H1 (cell line): Measurements from ENCODE around the gene SGPP2. TPM values are rescaled to one million over a fixed set of nuclear protein-coding genes. Genes with fewer than 3 reads are reported as not detected.

Source experiments
- CTCF ChIA-PET: fragments of 300-600 bp; sonication (Branson Sonifier 250); formaldehyde crosslinking; loops from one replicate; lab custom pipeline; 2021; ENCODE audit not compliant: partially characterized antibody; lab: Charles Lee
- POLR2A ChIA-PET: fragments of 300-600 bp; sonication (Branson Sonifier 250); formaldehyde crosslinking; loops from one replicate; lab custom pipeline; 2021; ENCODE audit warnings: inconsistent platforms; ENCODE audit not compliant: partially characterized antibody; lab: Charles Lee
- DNase-seq, 2 experiments: peaks; one replicate each; pipeline versions ENCODE4 v3.0.0 to v3.0.0-alpha.2; 2010 to 2022; ENCODE audit warnings: low spot score in 2 of 2, low read depth in 1 of 2, mixed read lengths in 1 of 2
- FAIRE-seq: peaks from 2 replicates; lab custom pipeline; 2011; peaks lifted over from hg19 to GRCh38; lab: Jason Lieb, UNC
- H2AFZ ChIP-seq: 2 replicates; pipeline ENCODE4 v1.8.1; 2012; ENCODE audit warnings: low read length, inconsistent platforms
- H2AK5ac ChIP-seq: 2 replicates; pipeline ENCODE4 v1.6.1; 2013; ENCODE audit warnings: low read depth, low read length
- H2BK120ac ChIP-seq: replicated peaks from 2 replicates; pipeline ENCODE3; 2013; ENCODE audit warnings: low read depth, low read length, inconsistent platforms
- H2BK12ac ChIP-seq: 2 replicates; pipeline ENCODE4 v1.6.1; 2013; ENCODE audit warnings: low read depth, low read length
- H2BK15ac ChIP-seq: 2 replicates; pipeline ENCODE4 v1.6.1; 2013; ENCODE audit warnings: low read length
- H2BK20ac ChIP-seq: 2 replicates; pipeline ENCODE4 v1.6.1; 2013; ENCODE audit warnings: low read length
- H2BK5ac ChIP-seq: 2 replicates; pipeline ENCODE4 v1.6.1; 2013; ENCODE audit warnings: low read depth, low read length
- H3K14ac ChIP-seq: 2 replicates; pipeline ENCODE4 v1.6.1; 2013; ENCODE audit warnings: inconsistent platforms; ENCODE audit not compliant: insufficient read length
- H3K18ac ChIP-seq: 2 replicates; pipeline ENCODE4 v1.6.1; 2013; ENCODE audit warnings: low read length; ENCODE audit errors: extremely low read depth
- H3K23ac ChIP-seq: 2 replicates; pipeline ENCODE4 v1.6.1; 2013; ENCODE audit warnings: inconsistent platforms; ENCODE audit not compliant: insufficient read length
- H3K23me2 ChIP-seq: 2 replicates; pipeline ENCODE4 v1.6.1; 2013; ENCODE audit warnings: low read depth, low read length
- H3K27ac ChIP-seq: 2 replicates; pipeline ENCODE4 v1.6.1; 2011; ENCODE audit warnings: low read depth, low read length, inconsistent platforms
- H3K27me3 ChIP-seq, 4 experiments: replicated peaks in 1 of 4; 1 replicate in 1 of 4; 2 replicates in 3 of 4; pipeline versions ENCODE4 v1.6.1 to v1.8.1; 2011 to 2013; ENCODE audit warnings: low read length in 3 of 4, mild to moderate bottlenecking in 3 of 4, inconsistent platforms in 2 of 4, mixed read lengths in 2 of 4, moderate library complexity in 1 of 4; ENCODE audit not compliant: control insufficient read depth in 3 of 4, insufficient read depth in 3 of 4; ENCODE audit errors: extremely low read depth in 1 of 4
- H3K36me3 ChIP-seq, 4 experiments: 2 replicates each; pipeline versions ENCODE4 v1.6.1 to v1.8.1; 2011 to 2013; ENCODE audit warnings: mild to moderate bottlenecking in 4 of 4, low read length in 3 of 4, moderate library complexity in 2 of 4, control low read depth in 1 of 4, inconsistent platforms in 1 of 4; ENCODE audit not compliant: insufficient read depth in 4 of 4, control insufficient read depth in 2 of 4
- H3K4ac ChIP-seq: replicated peaks from 2 replicates; pipeline ENCODE3; 2013; ENCODE audit warnings: low read length, low read depth, mixed read lengths, inconsistent platforms; ENCODE audit not compliant: insufficient read length
- H3K4me1 ChIP-seq, 4 experiments: replicated peaks in 1 of 4; 1 replicate in 1 of 4; 2 replicates in 3 of 4; pipeline versions ENCODE4 v1.6.1 to v1.8.1; 2011 to 2013; ENCODE audit warnings: low read length in 3 of 4, inconsistent platforms in 2 of 4, mixed read lengths in 1 of 4; ENCODE audit not compliant: insufficient read depth in 4 of 4, control insufficient read depth in 3 of 4
- H3K4me2 ChIP-seq, 2 experiments: 2 replicates each; pipeline versions ENCODE4 v1.6.1 to v1.8.1; 2011 to 2013; ENCODE audit warnings: low read depth in 2 of 2, low read length in 2 of 2, control low read depth in 1 of 2, inconsistent platforms in 1 of 2, mild to moderate bottlenecking in 1 of 2; ENCODE audit not compliant: insufficient read depth in 1 of 2
- H3K4me3 ChIP-seq, 4 experiments: fragments of 200-600, 300-600 bp in 1 of 4; sonication (generic), shearing (Covaris generic), sonication (Bioruptor Twin) in 1 of 4; 2 replicates each; pipeline versions ENCODE4 v1.5.1 to v1.8.1; 2011 to 2016; ENCODE audit warnings: low read length in 4 of 4, low read depth in 3 of 4, control low read depth in 2 of 4, inconsistent platforms in 2 of 4, mild to moderate bottlenecking in 2 of 4, mixed read lengths in 1 of 4, moderate library complexity in 1 of 4; ENCODE audit not compliant: insufficient read depth in 2 of 4; ENCODE audit errors: extremely low read depth in 1 of 4
- H3K56ac ChIP-seq: replicated peaks from 2 replicates; pipeline ENCODE3; 2013; ENCODE audit warnings: low read depth, mild to moderate bottlenecking, mixed read lengths, low read length, inconsistent platforms; ENCODE audit not compliant: insufficient read length
- H3K79me1 ChIP-seq: 2 replicates; pipeline ENCODE4 v1.6.1; 2013; ENCODE audit warnings: low read depth, low read length, control low read depth
- H3K79me2 ChIP-seq, 2 experiments: 2 replicates each; pipeline versions ENCODE4 v1.6.1 to v1.8.1; 2012 to 2013; ENCODE audit warnings: low read length in 2 of 2, mild to moderate bottlenecking in 2 of 2, inconsistent platforms in 1 of 2; ENCODE audit not compliant: insufficient read depth in 2 of 2, control insufficient read depth in 1 of 2
- H3K9ac ChIP-seq, 4 experiments: replicated peaks in 1 of 4; 1 replicate in 1 of 4; 2 replicates in 3 of 4; pipeline versions ENCODE4 v1.6.1 to v1.8.1; 2011 to 2013; ENCODE audit warnings: low read depth in 3 of 4, low read length in 3 of 4, control low read depth in 2 of 4, mild to moderate bottlenecking in 2 of 4, moderate library complexity in 2 of 4, inconsistent platforms in 1 of 4; ENCODE audit errors: extremely low read depth in 1 of 4
- H3K9me3 ChIP-seq, 2 experiments: 2 replicates each; pipeline versions ENCODE4 v1.6.1 to v1.8.1; 2012 to 2013; ENCODE audit warnings: mild to moderate bottlenecking in 2 of 2, moderate library complexity in 2 of 2, control low read depth in 1 of 2, inconsistent platforms in 1 of 2, low read depth in 1 of 2, low read length in 1 of 2, mixed read lengths in 1 of 2; ENCODE audit not compliant: insufficient read depth in 2 of 2
- H4K20me1 ChIP-seq, 2 experiments: replicated peaks in 1 of 2; 2 replicates each; pipeline versions ENCODE3 to v1.8.1; 2011 to 2013; ENCODE audit warnings: inconsistent platforms in 2 of 2, low read length in 2 of 2, mild to moderate bottlenecking in 1 of 2; ENCODE audit not compliant: insufficient read depth in 2 of 2, control insufficient read depth in 1 of 2
- H4K5ac ChIP-seq: 2 replicates; pipeline ENCODE4 v1.6.1; 2013; ENCODE audit warnings: low read length, low read depth, mixed read lengths, inconsistent platforms; ENCODE audit not compliant: insufficient read length
- H4K8ac ChIP-seq: 2 replicates; pipeline ENCODE4 v1.8.0; 2013; ENCODE audit warnings: mild to moderate bottlenecking, moderate library complexity, low read length, inconsistent platforms; ENCODE audit not compliant: insufficient read depth; ENCODE audit errors: extremely low read depth
- H4K91ac ChIP-seq: replicated peaks from 2 replicates; pipeline ENCODE3; 2013; ENCODE audit warnings: low read length, mixed read lengths, inconsistent platforms; ENCODE audit not compliant: insufficient read length
- EGR1 ChIP-seq: IDR thresholded peaks from 2 replicates; pipeline ENCODE4 v1.6.1; 2011; ENCODE audit warnings: low read depth, low read length, borderline replicate concordance
- JUND ChIP-seq: IDR thresholded peaks from 2 replicates; pipeline ENCODE4 v1.6.1; 2011; ENCODE audit warnings: mild to moderate bottlenecking, improper control_type of control experiment, low read length
- KDM4A ChIP-seq: IDR thresholded peaks from one replicate; pipeline ENCODE4 v1.7.1; 2012; ENCODE audit warnings: low read depth, mild to moderate bottlenecking, moderate library complexity, low read length, inconsistent platforms; ENCODE audit not compliant: severe bottlenecking
- KDM5A ChIP-seq: fragments of 200-600 bp; IDR thresholded peaks from 2 replicates; pipeline ENCODE4 v1.7.1; 2012; ENCODE audit warnings: mild to moderate bottlenecking, low read length, inconsistent platforms, mixed read lengths
- MAFK ChIP-seq: IDR thresholded peaks from 2 replicates; pipeline ENCODE4 v1.6.1; 2012; ENCODE audit warnings: low read depth, mild to moderate bottlenecking, improper control_type of control experiment, low read length
- NANOG ChIP-seq: IDR thresholded peaks from 2 replicates; pipeline ENCODE4 v1.6.1; 2011; ENCODE audit warnings: low read length, low read depth, mild to moderate bottlenecking, inconsistent platforms; ENCODE audit not compliant: insufficient read depth, poor library complexity, severe bottlenecking
- PHF8 ChIP-seq: fragments of 200-600 bp; sonication (generic); conservative IDR thresholded peaks from 2 replicates; pipeline ENCODE4 v1.7.1; 2012; ENCODE audit warnings: low read depth, mild to moderate bottlenecking, inconsistent platforms, low read length, moderate library complexity
- SIRT6 ChIP-seq: IDR thresholded peaks from one replicate; pipeline ENCODE4 v1.7.1; 2012; ENCODE audit warnings: low read length, inconsistent platforms
- SP1 ChIP-seq: IDR thresholded peaks from 2 replicates; pipeline ENCODE4 v1.6.1; 2011; ENCODE audit warnings: low read depth, low read length
- SP4 ChIP-seq: IDR thresholded peaks from 2 replicates; pipeline ENCODE4 v1.6.1; 2012; ENCODE audit warnings: low read length, inconsistent platforms
- TAF1 ChIP-seq: IDR thresholded peaks from 2 replicates; pipeline ENCODE4 v1.6.1; 2011; ENCODE audit warnings: mild to moderate bottlenecking, low read depth, low read length
- TAF7 ChIP-seq: optimal IDR thresholded peaks from 2 replicates; pipeline ENCODE3; 2011; ENCODE audit warnings: low read depth, mild to moderate bottlenecking, inconsistent platforms, low read length, moderate library complexity, borderline replicate concordance
- TEAD4 ChIP-seq: IDR thresholded peaks from 2 replicates; pipeline ENCODE4 v1.6.1; 2012; ENCODE audit warnings: low read depth, low read length, inconsistent platforms, mixed read lengths
- YY1 ChIP-seq: IDR thresholded peaks from 2 replicates; pipeline ENCODE4 v1.6.1; 2011; ENCODE audit warnings: low read depth, mild to moderate bottlenecking, low read length
- WGBS, 2 experiments: shearing (Covaris generic) in 1 of 2; methylation state at CpG; one replicate each; pipeline versions ENCODE4 v1.1.6 to v1.1.7; 2013 to 2015; ENCODE audit warnings: low lambda C conversion rate in 2 of 2, mixed read lengths in 2 of 2, inconsistent platforms in 1 of 2, low coverage in 1 of 2, missing lambda C conversion rate in 1 of 2; ENCODE audit not compliant: insufficient replicate concordance in 2 of 2, insufficient coverage in 1 of 2, insufficient read length in 1 of 2; ENCODE audit errors: extremely low coverage in 1 of 2, missing lambda C conversion rate in 1 of 2; 5-methylcytosine and 5-hydroxymethylcytosine counted together
- polyA plus RNA-seq, 7 experiments: library from polyadenylated mRNA; depleted of rRNA in 3 of 7; stranded (reverse) in 5 of 7; unstranded in 2 of 7; fragments of >200 nt in 5 of 7; fragments of 200-250 nt in 2 of 7; gene quantifications; 1 replicate in 5 of 7; 2 replicates in 1 of 7; 4 replicates in 1 of 7; pipeline versions ENCODE4 v1.2.1 to v1.2.3, GENCODE V29; 2011 to 2013; ENCODE audit warnings: missing spikeins in 2 of 7, mixed read lengths in 2 of 7
- total RNA-seq: library from RNA; stranded (reverse); fragmentation: NEBNext Ultra II Directional; extraction: Animal tissue kit (Norgen Biotek cat#: 25700); gene quantifications from 2 replicates; pipeline ENCODE4 v1.2.1, GENCODE V29; 2021
- TF ChIP-seq, protein P1 (sequence below): IDR thresholded peaks from 2 replicates; pipeline ENCODE4 v1.6.1; 2011; ENCODE audit warnings: low read length, improper control_type of control experiment

Gene SGPP2
- total and polyA plus RNA-seq, 2 of the 8 experiments (the other 6 are each of a cell fraction or from before 2014, with no cell fraction given) = 0.29 TPM; not detected in 1

DNA sequence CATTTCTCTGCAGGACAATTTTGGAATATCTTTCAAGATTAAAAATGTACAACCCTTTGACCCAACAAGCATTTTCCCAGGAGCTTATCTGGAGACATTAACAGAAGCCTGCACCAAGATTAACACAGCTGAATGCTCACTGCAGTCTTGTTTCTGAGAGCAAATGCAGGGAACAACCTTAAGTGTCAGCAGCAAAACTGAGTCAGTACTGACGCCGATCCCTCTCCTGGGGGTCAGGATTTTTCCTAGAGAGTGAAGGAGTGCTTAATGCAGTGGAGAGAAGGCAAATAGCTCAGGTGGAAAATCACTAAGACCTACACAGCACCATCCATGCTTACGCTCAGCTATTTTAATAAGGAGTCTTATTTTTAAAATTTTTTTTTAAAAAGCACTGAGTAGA, 42.8 kb upstream of the SGPP2 start:
- CTCF ChIA-PET = no interaction called here
- no peak overlapping the region for H2BK12ac ChIP-seq
- H2BK15ac ChIP-seq = no peak overlapping the region
- H4K91ac ChIP-seq = no peak overlapping the region
- no peak overlapping the region for H3K4me3 ChIP-seq
- DNase-seq (no peak), FAIRE-seq (no peak)
- POLR2A ChIA-PET = no interaction called here
- no peaks in the 10 kb centered on the region for H4K20me1 ChIP-seq
- no peak overlapping the region for H2AFZ ChIP-seq
- H2AK5ac ChIP-seq = no peak overlapping the region
- H3K4me1 ChIP-seq = no peaks in the 10 kb centered on the region
- H3K4me2 ChIP-seq = no peak overlapping the region
- no peak overlapping the region for H2BK120ac ChIP-seq
- no peak overlapping the region for H4K5ac ChIP-seq
- H3K14ac ChIP-seq = no peak overlapping the region
- H3K79me2 ChIP-seq = no peaks in the 10 kb centered on the region
- H2BK5ac ChIP-seq = no peak overlapping the region
- H3K23ac ChIP-seq = no peak overlapping the region
- H3K27ac ChIP-seq = no peak overlapping the region
- TF ChIP-seq, protein P1, sequence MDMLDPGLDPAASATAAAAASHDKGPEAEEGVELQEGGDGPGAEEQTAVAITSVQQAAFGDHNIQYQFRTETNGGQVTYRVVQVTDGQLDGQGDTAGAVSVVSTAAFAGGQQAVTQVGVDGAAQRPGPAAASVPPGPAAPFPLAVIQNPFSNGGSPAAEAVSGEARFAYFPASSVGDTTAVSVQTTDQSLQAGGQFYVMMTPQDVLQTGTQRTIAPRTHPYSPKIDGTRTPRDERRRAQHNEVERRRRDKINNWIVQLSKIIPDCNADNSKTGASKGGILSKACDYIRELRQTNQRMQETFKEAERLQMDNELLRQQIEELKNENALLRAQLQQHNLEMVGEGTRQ = no peak
- TF ChIP-seq NANOG (no peak), KDM4A (no peak), KDM5A (no peak), TEAD4 (no peak), SP1 (no peak), EGR1 (no peak), SP4 (no peak), TAF7 (no peak), SIRT6 (no peak), YY1 (no peak), PHF8 (no peak), TAF1 (no peak), MAFK (no peak), JUND (no peak)
- H3K56ac ChIP-seq = no peak overlapping the region
- H4K8ac ChIP-seq = no peak overlapping the region
- 81% methylated on average over 3 of the region's 3 CpGs; no CpG with 5 or more reads in 1 of the 2 experiments for WGBS, 2 experiments
- no peak overlapping the region for H2BK20ac ChIP-seq
- no peak overlapping the region for H3K18ac ChIP-seq
- no peaks in the 10 kb centered on the region for H3K79me1 ChIP-seq
- no peaks in the 10 kb centered on the region for H3K27me3 ChIP-seq
- no peak overlapping the region for H3K4ac ChIP-seq
- H3K9me3 ChIP-seq = peaks cover 0 to 5% of the 10 kb centered on the region in 2 experiments; a peak in 1 of 4 replicates
- H3K23me2 ChIP-seq = no peaks in the 10 kb centered on the region; the same call in 1 of the 2 replicates
- H3K9ac ChIP-seq = no peak overlapping the region
- no peaks in the 10 kb centered on the region for H3K36me3 ChIP-seq
